DMS79 treated with DMSO at 0.1 percent for 48 hours (cell line): ENCODE results near the gene DYDC1.
"Not testable (repeated sequence)": the region's sequence is repeated elsewhere in the genome, so short reads cannot be mapped to it uniquely, and the experiment has no call there.

Experiments used
- DNase-seq: peaks from one replicate; lab custom pipeline; 2025; lab: John Stamatoyannopoulos, UW

The DYDC1 gene

GRCh38 chr10:80344276-80344675, 12.3 kb downstream of the DYDC1 start:
- no peak for DNase-seq

GRCh38 chr10:80333983-80334382, 22.6 kb downstream of the DYDC1 start:
- DNase-seq, result no peak

GRCh38 chr10:80324891-80325364, 31.6 kb downstream of the DYDC1 start:
- no peak for DNase-seq

- DNase-seq, result no peak
Observed at GRCh38 chr10:80324086-80324485, 32.5 kb downstream of the DYDC1 start.

- DNase-seq, result no peak
Observed at GRCh38 chr10:80323311-80323710, 33.2 kb downstream of the DYDC1 start.

- DNase-seq, result no peak
Observed at GRCh38 chr10:80322711-80323110, 33.8 kb downstream of the DYDC1 start.

GRCh38 chr10:80322158-80322557, 34.4 kb downstream of the DYDC1 start:
- no peak for DNase-seq

- no peak for DNase-seq
Observed at GRCh38 chr10:80321183-80321582, 35.4 kb downstream of the DYDC1 start.

- DNase-seq, result no peak
Observed at GRCh38 chr10:80320377-80320776, 36.2 kb downstream of the DYDC1 start.

- DNase-seq, result no peak
Observed at GRCh38 chr10:80319725-80320290, 36.7 kb downstream of the DYDC1 start.

- DNase-seq, result no peak
Observed at GRCh38 chr10:80319318-80319717, 37.2 kb downstream of the DYDC1 start.

GRCh38 chr10:80318742-80319141, 37.8 kb downstream of the DYDC1 start:
- no peak for DNase-seq

- no peak for DNase-seq
Observed at GRCh38 chr10:80315391-80315790, 41.2 kb downstream of the DYDC1 start.

GRCh38 chr10:80313523-80313922, 43.0 kb downstream of the DYDC1 start:
- no peak for DNase-seq

- DNase-seq, result not testable (repeated sequence)
Observed at GRCh38 chr10:80305989-80306388, 50.6 kb downstream of the DYDC1 start.

GRCh38 chr10:80296942-80297341, 59.6 kb downstream of the DYDC1 start:
- no peak for DNase-seq

- DNase-seq, result no peak
Observed at GRCh38 chr10:80292607-80293239, 63.8 kb downstream of the DYDC1 start.

GRCh38 chr10:80290474-80291220, 65.9 kb downstream of the DYDC1 start:
- DNase-seq, result peak; percentile 1

- peak; percentile 30 for DNase-seq
Observed at GRCh38 chr10:80289451-80290287, 66.9 kb downstream of the DYDC1 start, which contains the start of gene MAT1A. Gene MAT1A, minus strand, starts transcription at chr10:80289658. Its CDS starts 235 bp downstream, at chr10:80289423.

- no peak for DNase-seq
Observed at GRCh38 chr10:80288849-80289248, 67.7 kb downstream of the DYDC1 start.
